Retina (tissue), 1 donor: ENCODE measurements around the gene PI4K2A.

Experiments used
- DNase-seq: peaks from one replicate; pipeline ENCODE4 v3.0.0-alpha.2; 2016

The PI4K2A gene

DNA sequence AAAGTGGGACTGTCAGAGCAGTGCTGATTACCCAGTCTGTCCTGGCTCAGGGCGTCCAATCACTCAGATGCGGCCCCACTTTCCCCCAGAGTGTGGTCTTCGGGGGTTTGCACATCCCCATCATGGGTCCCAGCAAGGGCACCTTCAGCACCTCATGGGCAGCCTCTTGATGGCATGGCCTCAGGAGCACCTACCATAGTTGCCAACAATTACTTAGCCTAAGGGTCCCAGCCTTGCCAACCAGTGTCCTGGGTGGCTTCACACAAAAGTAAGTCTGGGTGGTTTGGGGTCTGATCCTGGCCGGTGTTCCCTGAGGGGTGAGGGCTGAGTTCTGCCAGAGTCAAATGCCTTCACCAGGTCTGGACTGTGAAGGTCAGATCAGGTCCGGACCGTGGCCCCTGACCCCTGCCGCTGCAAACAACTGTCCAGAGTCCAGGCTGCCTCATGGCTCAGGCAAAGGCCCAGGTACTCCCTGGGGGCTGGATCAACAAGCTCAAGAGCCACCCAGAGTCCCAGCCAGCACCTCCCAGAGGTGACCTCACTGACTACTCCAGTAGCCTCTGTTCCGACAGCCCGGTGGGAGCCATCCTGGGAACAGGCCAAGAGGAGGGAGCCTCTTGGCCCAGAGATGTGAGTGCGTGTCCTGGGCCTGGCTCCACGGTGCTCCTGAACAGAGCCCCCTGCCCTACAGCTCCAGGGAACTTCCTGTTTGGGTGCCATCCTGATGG, 66.8 kb downstream of the PI4K2A start:
- DNase-seq: no peak

- DNase-seq: no peak
Measured at GRCh38 chr10:97708167-97708566, 67.7 kb downstream of the PI4K2A start.

GRCh38 chr10:97708976-97709946, 68.8 kb downstream of the PI4K2A start:
- peak; percentile 63 for DNase-seq

GRCh38 chr10:97711640-97712572, 71.4 kb downstream of the PI4K2A start:
- no peak for DNase-seq

DNA sequence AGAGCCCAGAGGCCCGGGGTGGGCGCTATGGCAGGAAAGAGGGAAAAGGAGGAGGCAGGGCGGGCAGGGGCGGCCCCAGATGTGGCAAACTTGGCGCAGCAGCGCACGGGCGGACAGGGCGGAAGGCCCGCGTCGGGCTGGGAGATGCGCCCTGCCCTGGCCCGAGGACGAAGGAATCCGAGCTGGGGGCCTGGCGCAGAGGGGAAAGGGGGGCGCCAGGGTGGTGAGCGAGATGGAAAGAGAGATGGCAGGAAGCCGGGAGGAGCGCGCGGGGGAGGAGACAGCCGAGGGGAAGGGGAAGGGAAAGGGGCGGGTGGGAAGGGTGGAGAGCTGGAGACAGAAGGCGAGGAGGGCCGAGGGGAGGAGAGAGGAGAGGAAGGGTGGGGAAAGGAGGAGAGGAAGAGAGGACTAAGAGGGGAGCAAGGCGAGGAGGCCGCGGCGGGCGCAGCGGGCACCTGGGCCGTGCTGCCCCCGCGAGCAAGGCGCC, 72.9 kb downstream of the PI4K2A start, which contains the start of gene MARVELD1:
Gene MARVELD1, plus strand, starts transcription at position 392 of the 487 bp plus-strand sequence. CDS start 147 bp downstream, outside the sequence.
- DNase-seq: peak; percentile 76

GRCh38 chr10:97713826-97714400, 73.4 kb downstream of the PI4K2A start:
- peak; percentile 93 for DNase-seq

DNA sequence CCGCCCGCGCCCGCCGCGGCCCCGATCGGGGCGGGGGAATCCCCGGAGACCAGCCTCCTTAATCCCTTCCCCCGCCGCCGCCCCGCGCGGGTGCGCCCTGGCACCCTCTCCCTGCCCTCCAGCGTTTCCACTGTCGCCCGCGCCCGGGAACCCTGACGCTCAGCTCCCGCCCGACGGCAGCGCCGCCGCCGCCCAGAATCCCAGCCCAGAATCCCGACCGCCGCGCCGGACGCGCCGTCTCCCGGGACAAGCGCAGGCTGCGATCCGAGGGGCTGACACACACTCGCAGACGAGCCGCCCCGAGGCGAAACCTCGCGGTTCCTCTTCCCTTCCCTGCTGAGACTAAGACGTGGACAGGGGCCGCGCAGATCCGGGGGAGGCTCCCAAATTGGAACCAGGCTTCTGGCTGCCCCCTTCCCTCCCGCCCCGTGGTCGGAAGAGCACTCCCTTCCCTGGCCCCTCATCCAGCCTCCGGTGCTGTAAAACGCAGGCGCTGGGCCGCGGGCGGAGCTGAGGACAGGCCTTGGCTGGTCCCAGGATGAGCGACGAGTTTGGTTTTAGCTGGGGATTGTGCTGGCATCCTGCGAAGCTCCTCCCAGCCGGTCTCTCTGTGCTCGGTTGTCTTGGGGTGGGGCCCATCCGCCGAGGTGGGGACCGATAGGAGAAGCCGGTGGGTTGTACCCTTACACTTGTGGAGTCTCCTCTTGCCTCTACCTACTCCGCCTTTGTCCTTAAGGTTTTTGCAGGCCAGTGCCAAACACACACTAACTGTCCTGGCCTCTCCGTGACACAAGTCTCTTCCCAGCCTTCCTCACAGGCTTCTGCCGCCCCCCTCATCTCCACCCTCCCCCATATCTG, 74.2 kb downstream of the PI4K2A start:
- DNase-seq: peak; percentile 80

DNA sequence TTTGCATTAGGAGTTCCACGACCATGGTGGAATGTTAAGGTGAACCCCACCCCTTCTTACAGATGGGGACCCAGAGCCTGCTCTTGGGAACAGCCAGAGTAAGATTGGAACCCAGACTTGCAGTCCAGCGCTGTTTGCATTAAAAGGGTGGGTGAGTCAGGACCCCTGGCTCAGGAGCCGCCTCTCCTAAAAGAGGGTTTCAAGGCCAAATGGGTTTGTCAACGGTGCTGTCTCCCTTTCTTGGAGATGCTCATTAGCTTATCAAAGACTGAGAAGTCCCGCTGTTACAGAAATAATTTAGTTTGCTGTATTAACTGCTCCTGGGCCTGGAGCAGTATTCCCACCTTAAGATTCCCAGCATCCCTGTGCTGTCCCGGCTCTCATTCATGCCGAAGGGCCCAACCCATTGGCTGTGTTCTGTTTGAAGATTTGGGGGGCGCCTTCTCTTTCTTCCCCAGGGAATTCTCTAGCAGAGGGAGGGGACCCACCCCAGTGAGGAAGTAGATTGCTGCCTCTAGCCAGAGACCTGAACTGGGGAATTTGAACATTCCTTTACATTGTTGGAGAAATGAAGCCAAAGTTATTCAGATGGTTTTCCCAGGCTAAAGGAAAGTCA, 74.9 kb downstream of the PI4K2A start:
- DNase-seq: no peak

DNA sequence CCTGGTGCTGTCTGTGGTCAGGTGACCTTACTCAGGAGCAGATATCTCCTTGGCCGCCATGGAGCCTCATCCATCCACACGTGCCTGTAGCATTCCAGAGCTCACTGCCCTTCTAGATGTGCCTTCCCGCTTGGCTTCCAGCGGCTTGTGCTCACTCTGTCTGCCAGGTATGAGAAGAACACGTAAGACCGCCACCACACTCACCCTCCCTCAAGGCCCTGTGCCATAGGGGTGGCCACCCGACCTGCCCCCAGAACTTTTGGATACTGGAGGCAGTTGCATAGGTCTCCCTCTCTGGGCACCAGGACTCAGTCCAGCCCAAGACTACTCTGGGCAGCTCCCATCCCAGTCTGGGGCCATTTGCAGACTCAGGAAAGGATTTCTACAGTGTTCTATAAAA, 77.2 kb downstream of the PI4K2A start:
- DNase-seq: no peak

GRCh38 chr10:97718178-97718577, 77.7 kb downstream of the PI4K2A start:
- peak; percentile 26 for DNase-seq

DNA sequence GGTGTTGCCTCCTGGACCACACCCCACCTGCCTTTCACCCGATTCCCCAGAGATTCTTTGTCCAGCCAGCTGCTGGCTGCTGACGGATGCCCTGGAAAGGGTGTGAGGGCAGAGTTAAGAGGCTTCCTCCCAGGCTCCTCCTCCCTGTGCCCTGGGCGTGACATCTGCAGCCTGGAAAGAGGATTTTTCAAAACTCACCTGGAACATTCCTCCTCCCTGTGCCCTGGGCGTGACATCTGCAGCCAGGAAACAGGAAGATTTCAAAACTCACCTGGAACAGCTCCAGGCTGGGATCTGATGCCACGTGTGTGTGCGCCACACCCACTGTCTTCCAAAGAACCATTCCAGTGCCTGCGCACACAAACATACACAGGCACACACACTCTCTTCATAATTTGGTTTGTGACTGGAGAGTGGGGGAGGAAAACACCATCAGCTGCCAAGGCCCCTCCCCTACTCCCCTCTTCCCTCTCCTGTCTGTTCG, 78.2 kb downstream of the PI4K2A start:
- DNase-seq: peak; percentile 26

GRCh38 chr10:97719602-97720001, 79.1 kb downstream of the PI4K2A start:
- DNase-seq: no peak

DNA sequence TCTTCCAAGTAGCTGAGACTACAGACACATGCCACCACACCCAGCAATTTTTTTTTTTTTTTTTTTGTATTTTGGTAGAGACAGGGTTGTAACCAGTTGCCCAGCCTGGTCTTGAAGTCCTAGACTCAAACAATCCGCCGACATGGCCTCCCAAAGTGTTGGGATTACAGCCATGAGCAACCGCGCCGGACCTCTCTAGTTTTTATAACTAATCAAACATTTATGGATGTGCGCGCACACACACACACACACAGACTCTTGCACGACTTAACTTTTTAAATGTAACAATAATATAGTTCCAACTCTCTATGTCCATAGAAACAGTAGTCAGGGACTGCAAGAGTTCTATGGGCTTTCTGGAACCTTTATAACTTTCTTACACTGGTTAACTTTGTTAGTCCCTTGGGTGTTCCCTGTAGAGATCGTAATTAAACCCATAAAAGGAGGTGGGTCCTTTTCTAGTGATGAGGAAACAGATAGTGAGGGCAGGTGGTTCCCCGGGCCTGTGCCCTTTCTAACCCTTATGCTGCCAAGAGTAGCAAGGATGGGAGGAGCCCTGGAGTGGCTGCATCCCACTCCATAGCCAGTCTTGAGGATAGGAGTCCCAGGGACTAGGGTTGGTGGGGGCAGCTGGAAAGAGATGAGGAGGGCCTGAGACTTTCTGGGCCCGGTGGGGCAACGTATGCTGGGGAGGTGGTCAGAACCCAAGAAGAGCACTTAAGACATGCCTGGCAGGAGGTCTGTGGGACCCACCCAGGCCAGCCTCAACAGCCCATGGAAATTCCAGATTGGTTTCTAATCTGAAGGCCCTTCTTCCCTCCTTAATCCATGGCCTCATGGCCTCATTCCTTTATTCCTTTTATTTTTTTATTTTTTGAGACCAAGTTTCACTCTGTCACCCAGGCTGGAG, 81.7 kb downstream of the PI4K2A start:
- no peak for DNase-seq

- no peak for DNase-seq
Measured at GRCh38 chr10:97723001-97723400, 82.5 kb downstream of the PI4K2A start.

DNA sequence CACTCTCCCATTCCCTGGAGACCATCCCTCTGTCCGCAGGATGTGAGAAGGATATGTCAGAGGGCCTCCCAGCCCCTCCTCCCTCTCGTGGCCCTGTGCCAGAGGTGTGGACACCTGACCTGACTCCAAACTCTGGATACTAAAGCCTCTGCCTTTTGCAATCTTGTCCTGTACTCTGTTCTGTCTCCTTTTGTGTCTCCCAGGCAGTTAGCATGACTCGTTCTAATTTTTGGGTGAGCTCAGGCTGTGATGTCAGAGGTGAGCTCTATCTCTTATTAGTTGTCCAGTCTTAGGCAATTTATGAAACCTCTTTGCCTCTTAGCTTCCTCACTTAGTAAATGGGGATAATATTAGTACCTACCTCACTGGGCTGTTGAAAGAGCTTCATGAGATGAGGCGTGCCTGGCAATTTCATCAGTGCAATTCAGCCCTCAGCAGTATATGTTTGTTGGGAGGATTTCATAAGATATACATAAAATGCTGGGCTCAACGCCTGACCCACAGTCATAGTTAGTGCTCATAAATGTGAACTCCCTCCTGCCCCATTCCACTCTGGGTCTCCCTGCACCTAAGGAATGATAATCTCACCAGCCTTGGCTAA, 84.0 kb downstream of the PI4K2A start:
- no peak for DNase-seq
